ENCODE measurements around the gene ACVRL1. TPM values are rescaled to one million over a fixed set of nuclear protein-coding genes. Genes with fewer than 3 reads are reported as not detected.

Gene ACVRL1
- 10 to 100 TPM; 31.1 to 34.8 TPM for total RNA-seq

- no peaks in the 10 kb centered on the region for H3K4me1 ChIP-seq (replicated peaks)
- WGBS, result 9% methylated on average over 73 of the region's 74 CpGs
- intact Hi-C loops (cut with DNase I), result no loop called here
Measured at GRCh38 chr12:51907083-51907855, at the start of gene ACVRL1. TSS of gene ACVRL1 (plus strand) at chr12:51907504. CDS start at chr12:51912475, 4,971 bp downstream.

GRCh38 chr12:51860986-51861385 is 46.3 kb upstream of the ACVRL1 start:
- 93% methylated on average over 3 of the region's 3 CpGs for WGBS
- intact Hi-C loops (cut with DNase I), result no loop called here

More at GRCh38 chr12:51907083-51907855, at the start of gene ACVRL1:
- Histone ChIP-seq H3K27ac (peak within 1 kb of the TSS; percentile 71 to 76), H3K36me3 (no peaks in the 10 kb centered on the region), H3K27me3 (replicated peaks; ENCODE audit: insufficient read depth) (no peaks in the 10 kb centered on the region), H3K4me3 (peak within 1 kb of the TSS; percentile 30 to 45), H3K9me3 (no peaks in the 10 kb centered on the region)
- TF ChIP-seq POLR2A (IDR thresholded peaks at IDR 0.05) (no peak), POLR2AphosphoS5 (IDR thresholded peaks at IDR 0.05) (no peak)
- TF ChIP-seq, protein P1, sequence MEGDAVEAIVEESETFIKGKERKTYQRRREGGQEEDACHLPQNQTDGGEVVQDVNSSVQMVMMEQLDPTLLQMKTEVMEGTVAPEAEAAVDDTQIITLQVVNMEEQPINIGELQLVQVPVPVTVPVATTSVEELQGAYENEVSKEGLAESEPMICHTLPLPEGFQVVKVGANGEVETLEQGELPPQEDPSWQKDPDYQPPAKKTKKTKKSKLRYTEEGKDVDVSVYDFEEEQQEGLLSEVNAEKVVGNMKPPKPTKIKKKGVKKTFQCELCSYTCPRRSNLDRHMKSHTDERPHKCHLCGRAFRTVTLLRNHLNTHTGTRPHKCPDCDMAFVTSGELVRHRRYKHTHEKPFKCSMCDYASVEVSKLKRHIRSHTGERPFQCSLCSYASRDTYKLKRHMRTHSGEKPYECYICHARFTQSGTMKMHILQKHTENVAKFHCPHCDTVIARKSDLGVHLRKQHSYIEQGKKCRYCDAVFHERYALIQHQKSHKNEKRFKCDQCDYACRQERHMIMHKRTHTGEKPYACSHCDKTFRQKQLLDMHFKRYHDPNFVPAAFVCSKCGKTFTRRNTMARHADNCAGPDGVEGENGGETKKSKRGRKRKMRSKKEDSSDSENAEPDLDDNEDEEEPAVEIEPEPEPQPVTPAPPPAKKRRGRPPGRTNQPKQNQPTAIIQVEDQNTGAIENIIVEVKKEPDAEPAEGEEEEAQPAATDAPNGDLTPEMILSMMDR (IDR thresholded peaks at IDR 0.05), result no peak
- no peak for DNase-seq (ENCODE audit: low spot score)

GRCh38 chr12:51862947-51863346 is 44.4 kb upstream of the ACVRL1 start:
- no peak overlapping the region for H3K27ac ChIP-seq
- TF ChIP-seq, protein P1 (IDR thresholded peaks at IDR 0.05), result no peak
- no peak for TF ChIP-seq POLR2AphosphoS5 (IDR thresholded peaks at IDR 0.05)
- TF ChIP-seq POLR2A (IDR thresholded peaks at IDR 0.05), result no peak
- no peaks in the 10 kb centered on the region for H3K4me1 ChIP-seq (replicated peaks)
- DNase-seq (ENCODE audit: low spot score), result no peak
- H3K4me3 ChIP-seq, result no peak overlapping the region
- H3K36me3 ChIP-seq, result no peaks in the 10 kb centered on the region
- H3K27me3 ChIP-seq (replicated peaks; ENCODE audit: insufficient read depth), result peaks cover 5% of the 10 kb centered on the region
- WGBS, result 88% methylated on average over 4 of the region's 4 CpGs
- H3K9me3 ChIP-seq, result no peaks in the 10 kb centered on the region
- intact Hi-C loops (cut with DNase I), result no loop called here

More at GRCh38 chr12:51860986-51861385, 46.3 kb upstream of the ACVRL1 start:
- Histone ChIP-seq H3K36me3 (no peaks in the 10 kb centered on the region), H3K27me3 (replicated peaks; ENCODE audit: insufficient read depth) (peaks cover 5% of the 10 kb centered on the region), H3K27ac (no peak overlapping the region), H3K4me3 (no peak overlapping the region), H3K4me1 (replicated peaks) (no peaks in the 10 kb centered on the region), H3K9me3 (no peaks in the 10 kb centered on the region)
- no peak for TF ChIP-seq POLR2A (IDR thresholded peaks at IDR 0.05)
- TF ChIP-seq POLR2AphosphoS5 (IDR thresholded peaks at IDR 0.05), result no peak
- TF ChIP-seq, protein P1 (IDR thresholded peaks at IDR 0.05), result no peak
- no peak for DNase-seq (ENCODE audit: low spot score)

- Histone ChIP-seq H3K27me3 (replicated peaks; ENCODE audit: insufficient read depth) (peaks cover 5% of the 10 kb centered on the region), H3K4me1 (replicated peaks) (no peaks in the 10 kb centered on the region), H3K9me3 (no peaks in the 10 kb centered on the region), H3K36me3 (no peaks in the 10 kb centered on the region), H3K4me3 (peak overlapping the region in 1 of 2 donors; percentile 16), H3K27ac (no peak overlapping the region)
- 49% methylated on average over 17 of the region's 17 CpGs for WGBS
- no peak for DNase-seq (ENCODE audit: low spot score)
- no peak for TF ChIP-seq POLR2A (IDR thresholded peaks at IDR 0.05)
- TF ChIP-seq, protein P1 (IDR thresholded peaks at IDR 0.05), result no peak
- no peak for TF ChIP-seq POLR2AphosphoS5 (IDR thresholded peaks at IDR 0.05)
- intact Hi-C loops (cut with DNase I), result no loop called here
Measured at GRCh38 chr12:51863363-51863932, 43.9 kb upstream of the ACVRL1 start.
